GM21367 (cell line): ENCODE data around the gene HTD2.

Source experiments
- ATAC-seq: cut with Tn5 transposase; IDR thresholded peaks from one replicate; pipeline ENCODE4 v1.9.1; 2021; ENCODE audit not compliant: unreplicated experiment

Gene HTD2

DNA sequence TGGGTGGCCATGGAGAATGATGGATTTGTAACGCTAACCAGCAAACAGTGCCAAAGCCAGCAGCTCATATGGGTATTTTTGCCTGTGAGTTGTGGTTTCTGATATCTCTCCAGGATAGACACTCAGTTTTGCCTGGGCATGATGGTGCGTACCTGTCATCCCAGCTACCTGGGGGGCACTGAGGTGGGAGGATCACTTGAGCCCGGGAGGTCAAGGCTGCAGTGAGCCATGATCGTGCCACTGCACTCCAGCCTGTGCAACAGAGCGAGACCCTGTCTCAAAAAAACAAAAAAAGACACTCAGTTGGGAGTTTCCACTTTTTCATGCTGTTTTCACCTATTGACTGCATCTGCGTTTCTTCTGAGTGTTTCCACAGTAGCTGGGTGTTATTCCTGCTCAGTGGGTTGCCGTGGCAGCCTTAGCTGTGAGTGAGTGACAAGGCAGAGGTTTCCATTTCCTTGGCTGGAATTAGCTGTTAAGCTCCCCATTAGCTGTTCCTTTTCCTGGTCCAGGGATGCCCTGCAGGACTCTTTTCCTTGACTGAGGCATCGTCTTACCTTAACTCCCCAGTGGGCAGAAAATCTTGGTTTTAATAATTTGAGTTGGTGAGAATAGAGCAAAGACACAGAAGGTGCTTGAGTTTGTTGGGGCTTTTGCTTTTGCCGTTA lies 14.5 kb upstream of the HTD2 start:
- ATAC-seq: no peak

DNA sequence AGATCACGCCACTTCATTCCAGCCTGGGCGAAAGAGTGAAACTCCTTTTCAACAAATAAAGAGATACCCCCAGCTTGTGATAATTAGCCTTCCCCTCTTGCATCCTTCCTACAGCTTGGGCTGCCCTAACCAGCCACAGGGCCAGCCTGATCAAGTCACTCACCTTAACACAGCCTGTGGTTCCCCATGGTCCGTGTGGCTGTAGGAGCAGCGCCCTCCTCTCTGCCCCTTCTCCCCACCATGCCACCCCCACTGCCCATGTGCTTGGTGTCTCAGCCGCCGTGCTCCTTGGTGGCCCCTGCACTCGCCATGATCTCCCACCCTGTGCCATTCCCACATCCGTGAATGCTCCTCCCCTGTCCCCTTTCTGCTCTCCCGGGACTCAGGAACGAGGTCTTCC lies 13.5 kb upstream of the HTD2 start:
- no peak for ATAC-seq

DNA sequence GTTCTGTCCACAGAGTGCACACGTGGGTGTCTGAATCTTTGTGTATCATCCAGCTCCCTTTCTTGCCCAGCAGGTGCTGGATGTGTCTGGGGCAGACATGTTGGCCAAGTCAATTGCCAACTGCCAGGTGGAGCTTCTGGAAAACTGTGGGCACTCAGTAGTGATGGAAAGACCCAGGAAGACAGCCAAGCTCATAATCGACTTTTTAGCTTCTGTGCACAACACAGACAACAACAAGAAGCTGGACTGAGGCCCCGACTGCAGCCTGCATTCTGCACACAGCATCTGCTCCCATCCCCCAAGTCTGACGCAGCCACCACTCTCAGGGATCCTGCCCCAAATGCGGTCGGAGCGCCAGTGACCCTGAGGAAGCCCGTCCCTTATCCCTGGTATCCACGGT lies 12.8 kb upstream of the HTD2 start:
- ATAC-seq: no peak

DNA sequence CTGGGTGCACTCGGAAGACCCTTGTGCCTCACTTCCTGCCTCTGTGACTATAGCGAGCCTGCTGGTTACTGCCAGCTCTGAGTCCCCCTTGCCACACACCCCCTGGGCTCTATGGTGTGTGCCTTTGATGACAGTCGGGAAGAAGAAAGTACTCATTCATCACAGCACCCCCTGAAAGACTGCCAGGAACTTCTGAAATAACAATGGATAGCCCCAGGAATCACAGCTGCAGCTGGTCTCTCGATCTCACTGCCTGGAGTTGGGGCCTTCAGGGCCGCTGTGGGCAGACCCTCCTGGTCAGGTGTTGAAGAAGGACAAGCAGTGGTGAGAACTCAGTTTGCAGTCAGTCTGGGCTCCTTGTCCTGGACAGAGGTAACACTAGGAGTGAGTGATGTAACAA lies 10.1 kb upstream of the HTD2 start:
- ATAC-seq: no peak

DNA sequence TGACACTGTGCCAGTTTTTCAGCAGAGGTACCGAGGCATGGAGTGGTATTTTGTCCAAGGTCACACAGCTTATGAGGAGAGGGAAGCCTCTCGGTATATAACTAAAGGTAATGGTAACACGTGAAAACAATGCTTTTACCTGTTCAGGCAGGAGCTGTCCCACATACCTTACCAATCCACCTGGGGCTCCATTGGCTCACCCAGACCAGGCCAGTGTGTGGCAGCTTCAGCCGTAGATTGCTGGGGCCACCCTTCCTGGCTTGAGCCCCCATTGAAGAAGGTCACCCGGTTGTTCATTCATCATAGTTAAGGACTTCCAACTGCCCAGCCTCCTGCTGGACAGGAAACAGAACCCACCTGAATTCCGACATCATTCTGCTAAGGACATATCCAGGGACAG lies 9.5 kb upstream of the HTD2 start:
- ATAC-seq: no peak

DNA sequence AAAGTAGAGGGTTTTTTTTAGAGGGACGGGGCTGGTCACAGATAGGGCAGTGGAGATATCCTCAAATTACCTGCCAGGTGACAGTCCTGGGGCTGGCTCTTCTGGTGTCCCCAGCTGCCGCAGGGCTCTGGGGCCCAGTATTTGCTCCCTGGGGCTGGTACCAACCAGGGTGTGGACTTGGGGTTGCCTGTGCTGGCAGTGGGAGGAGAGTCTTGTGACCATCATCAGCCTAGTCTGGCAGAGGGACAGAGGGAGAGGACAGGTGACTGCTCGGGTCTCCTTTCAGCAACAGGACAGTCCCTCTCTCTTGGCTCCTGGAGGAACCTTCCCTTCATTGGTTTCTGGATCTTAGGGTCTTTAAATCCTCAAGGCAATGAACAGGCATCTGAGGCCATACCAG lies 8.1 kb upstream of the HTD2 start:
- no peak for ATAC-seq

DNA sequence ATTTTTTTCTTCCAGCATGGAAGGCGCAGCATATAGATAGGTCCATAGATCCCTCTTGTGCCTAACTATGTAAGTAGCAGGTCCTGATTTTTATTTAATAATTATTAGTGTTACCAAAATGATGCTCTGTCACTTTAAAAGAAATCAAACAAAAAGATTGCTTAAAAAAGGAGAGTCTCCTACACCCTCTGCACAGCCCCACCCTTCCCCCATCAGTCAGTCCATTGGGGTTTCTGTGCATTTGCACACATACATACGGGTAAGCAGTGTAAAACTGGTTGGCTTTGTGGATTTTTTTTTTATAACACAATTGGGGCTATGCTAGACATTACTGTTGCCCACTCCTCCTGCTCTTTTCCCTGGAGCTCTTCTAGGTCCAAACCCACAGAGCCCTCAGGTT lies 7.2 kb upstream of the HTD2 start:
- no peak for ATAC-seq

DNA sequence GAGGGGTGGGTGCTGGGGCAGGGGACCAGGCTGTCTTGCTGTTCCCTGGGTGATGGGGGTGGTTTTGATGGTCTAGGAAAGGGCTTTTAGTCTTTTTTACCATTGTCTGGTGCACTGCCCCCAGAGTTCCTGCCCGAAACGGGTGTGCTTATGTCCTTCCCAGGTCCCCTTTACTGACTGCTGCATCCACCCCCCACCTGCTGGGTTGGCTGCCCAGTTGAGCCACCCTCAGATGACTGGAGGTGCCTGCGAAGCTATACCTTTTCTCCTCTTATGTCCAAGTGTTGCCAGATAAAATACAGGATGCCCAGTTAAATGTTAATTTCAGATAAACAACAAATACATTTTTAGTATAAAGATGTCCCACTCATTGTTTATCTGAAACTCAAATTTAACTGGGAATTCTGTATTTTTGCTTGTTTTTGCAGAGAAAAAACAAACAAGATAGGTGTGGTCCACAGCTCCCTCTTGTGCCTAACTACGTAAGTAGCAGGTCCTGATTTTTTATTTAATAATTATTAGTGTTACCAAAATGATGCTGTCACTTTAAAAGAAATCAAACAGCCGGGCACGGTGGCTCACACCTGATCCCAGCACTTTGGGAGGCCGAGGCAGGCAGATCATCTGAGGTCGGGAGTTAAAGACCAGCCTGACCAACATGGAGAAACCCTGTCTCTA lies 6.3 kb upstream of the HTD2 start:
- no peak for ATAC-seq

DNA sequence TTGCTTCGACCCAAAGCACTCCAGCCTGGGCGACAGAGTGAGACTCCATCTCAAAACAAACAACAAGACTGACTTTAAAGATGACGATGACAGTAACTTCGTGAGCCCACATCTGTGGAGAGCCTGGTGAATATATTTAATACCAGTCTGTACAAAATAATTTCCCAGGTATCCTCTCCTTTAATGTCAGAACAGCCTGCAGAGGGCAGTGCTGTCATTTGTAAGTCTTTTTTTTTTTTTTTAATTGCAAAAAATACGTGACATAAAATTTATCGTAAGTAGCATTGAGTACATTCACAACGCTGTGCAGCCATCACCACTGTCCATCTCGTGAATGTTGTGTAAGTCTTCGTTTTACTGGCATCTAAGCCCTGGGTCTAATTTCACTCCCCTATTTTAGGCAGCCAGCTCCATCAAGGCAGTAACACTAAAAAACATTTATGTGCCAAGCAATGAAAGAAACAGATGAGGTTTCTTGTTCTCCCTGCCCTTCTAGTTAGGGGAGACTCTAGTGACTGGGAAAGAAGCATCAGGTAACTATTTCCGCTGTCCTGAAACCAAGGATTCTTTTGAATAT lies 1.4 kb downstream of the HTD2 start:
- no peak for ATAC-seq

DNA sequence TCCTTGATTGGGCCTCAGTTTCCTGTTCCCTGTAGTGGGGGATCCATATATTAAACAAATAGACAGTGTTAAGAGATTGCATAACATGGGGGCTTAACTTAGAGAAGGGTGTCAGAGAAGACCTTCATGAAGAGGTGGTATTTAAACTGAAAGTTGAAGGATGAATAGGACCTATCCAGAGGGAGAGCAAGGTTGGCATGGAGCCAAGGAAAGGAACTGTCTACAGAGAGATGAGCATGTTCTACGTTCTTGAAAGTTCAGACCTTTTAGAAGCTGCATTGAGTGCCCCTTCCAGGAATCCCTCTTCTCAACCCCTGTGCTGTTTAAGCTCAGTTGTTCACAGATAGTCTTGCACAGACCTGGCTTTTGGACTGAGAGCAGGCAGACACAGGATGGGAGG lies 2.4 kb downstream of the HTD2 start:
- ATAC-seq: no peak

DNA sequence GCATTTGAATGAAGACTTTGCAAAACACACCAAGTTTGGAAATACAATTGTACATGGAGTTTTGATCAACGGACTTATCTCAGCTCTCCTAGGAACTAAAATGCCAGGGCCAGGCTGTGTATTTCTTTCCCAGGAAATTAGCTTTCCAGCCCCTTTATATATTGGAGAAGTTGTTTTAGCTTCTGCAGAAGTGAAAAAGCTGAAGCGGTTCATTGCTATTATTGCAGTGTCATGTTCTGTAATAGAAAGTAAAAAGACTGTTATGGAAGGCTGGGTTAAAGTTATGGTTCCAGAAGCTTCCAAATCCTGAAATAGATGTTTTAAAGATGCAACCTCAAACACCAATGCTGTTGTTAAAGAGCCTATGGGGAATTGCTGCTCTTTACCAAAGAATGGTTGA lies 11.5 kb downstream of the HTD2 start:
- ATAC-seq: no peak

DNA sequence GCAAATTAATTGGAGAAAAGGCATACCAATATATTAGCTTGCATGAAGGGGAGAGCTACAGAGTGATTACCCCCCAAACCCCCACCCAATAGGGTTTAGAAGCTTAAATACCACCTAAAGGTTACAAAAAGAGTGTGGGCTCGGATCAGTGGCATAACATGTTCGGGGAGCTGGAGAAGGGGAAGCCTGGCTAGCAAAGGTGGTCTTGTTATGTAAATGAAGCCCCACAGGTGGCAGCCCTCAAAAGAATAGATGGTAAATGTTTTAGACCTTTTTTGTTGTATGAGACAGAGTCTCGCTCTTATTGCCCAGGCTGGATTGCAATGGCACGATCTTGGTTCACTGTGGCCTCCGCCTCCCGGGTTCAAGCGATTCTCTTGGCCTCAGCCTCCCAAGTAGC lies 15.5 kb downstream of the HTD2 start:
- ATAC-seq: no peak

DNA sequence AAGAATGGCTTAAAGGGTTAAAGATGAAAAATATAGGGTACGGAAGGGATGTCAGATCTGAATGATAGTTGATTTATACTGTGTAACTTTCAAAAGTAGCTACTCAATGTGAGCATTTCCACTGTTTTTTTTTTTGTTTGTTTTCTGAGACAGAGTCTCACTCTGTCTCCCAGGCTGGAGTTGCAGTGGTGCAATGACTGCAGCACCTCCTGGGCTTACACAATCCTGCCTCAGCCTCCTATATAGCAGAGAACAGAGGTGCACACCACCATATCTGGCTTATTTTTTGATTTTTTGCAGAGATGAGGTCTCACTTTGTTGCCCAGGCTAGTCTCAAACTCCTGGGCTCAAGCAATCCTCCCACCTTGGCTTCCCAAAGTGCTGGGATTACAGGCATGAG lies 16.5 kb downstream of the HTD2 start:
- ATAC-seq: no peak

DNA sequence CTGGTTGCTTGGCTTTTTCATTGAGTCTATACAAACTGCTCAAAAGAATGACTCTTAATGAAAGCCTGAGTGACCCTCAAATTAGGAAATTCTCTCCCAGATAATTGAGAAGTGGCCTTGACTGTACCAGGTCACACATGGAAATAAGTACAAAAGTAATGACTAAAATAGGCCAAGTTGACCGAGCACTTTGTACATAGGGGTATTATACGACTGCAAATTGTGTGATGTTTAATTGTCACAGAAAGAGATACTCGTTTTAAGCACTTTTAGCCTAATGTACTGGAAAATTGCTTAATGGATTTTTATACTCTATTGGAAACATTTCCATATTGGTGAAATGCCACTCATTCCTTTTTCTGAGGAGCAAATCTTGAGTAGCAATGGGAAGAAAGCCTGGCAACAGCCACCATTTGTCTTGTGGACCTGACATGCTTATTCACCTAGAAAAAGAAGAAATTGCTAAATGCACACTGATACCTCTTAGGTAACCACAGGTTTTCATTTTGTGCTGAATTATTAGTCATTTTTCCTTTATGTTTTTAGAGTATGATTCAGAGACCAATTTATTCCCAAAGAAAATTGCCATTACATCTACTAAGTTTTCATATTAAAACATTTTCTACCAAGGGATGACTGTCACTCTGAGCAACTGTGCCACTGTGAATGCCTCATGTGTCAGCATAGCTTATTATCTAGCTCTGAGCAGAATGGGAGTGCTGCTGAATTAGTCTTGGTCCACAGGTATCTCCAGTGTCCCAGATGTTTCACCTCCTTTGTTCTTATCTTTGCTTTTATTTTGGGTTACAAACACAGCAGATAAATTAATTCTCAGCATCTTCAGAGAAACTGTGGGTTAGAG lies 17.4 kb downstream of the HTD2 start:
- ATAC-seq: no peak

DNA sequence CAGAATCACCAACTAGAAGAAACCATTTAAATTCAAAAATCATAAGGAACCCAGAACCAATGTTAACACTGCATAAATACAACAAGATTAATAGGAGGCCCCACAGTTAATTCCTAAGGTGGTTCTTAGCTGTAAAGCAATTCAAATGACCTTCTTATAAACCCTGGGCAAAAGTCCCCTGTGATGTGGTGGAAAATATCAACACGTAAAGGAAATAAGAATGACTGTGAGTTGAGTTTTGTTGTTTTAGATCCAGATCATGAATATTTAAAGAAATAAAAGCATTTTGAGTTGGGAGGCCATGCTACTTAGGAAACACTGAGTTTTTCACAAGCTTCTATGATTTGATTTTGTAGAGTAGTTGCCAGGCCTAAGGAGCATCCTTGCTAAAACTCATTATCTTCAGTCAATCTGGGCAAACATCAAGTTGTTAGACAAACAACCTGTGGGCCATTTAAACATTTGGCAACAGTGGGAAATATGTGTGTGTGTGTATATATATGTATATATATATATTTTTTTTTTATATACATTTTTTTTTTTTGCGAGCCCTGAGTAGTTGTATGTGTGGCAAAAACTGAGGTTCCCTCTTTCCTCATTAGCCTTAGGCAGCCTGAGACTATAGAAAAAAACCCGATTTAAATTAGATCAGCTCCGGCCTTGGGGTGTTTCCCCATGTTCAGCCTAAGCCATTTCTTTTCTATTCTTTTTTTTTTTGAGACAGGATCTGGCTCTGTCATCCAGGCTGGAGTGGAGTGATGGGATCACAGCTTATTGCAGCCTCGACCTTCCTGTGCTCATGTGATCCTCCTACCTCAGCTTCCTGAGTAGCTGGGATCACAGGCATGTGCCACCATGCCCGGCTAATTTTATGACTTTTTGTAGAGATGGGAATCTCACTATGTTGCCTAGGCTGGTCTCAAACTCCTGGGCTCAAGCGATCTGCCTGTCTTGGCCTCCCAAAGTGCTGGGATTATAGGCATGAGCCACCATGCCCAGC lies 18.4 kb downstream of the HTD2 start:
- ATAC-seq: no peak

DNA sequence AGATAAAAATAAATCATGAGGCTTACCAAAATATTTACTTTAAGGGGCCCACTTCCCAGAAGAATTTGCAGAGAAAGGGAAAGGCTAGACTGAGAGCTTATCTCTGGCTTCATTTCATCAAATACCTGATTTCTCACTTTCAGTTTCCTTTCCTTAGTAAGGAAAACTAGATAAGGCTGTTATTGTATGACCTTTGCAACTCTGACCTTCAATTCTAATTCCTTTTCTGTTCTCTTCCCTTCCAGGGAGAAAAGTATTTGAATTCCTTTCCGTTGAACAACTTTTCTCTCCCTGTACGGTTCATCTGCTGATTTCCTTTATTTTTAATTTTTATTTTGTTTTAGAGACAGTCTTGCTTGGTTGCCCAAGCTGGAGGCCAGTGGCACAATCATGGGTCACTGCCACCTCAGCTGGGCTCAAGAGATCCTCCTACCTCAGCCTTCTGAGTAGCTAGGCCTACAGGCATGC lies 19.2 kb downstream of the HTD2 start:
- no peak for ATAC-seq

DNA sequence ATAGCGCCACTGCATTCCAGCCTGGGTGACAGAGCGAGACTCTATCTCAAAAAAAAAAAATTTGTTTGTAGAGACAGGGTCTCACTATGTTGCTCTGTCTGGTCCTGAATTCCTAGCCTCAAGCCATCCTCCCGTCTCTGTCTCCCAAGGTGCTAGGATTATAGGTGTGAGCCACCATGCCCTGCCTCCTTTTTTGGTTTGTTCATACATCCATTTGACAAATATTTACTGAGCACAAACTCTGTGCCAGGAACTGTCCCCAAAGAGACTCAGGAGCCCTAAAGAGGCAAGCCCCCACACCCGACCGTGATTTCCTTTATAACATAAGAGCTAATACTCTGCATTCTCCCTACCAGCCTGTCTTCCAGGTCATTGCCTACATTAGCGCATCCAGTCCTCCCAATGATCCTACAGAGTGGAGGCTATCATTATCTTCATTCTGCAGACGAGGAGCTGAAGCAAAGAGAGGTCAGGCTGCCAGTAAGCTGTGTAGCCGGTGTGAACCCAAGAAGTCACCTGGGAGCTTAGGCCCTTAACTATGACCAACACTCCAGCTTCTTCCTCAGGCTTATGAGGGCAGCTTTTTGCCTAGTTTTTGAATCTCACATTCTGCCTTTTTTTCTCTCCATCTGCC lies 20.1 kb downstream of the HTD2 start:
- ATAC-seq: no peak

DNA sequence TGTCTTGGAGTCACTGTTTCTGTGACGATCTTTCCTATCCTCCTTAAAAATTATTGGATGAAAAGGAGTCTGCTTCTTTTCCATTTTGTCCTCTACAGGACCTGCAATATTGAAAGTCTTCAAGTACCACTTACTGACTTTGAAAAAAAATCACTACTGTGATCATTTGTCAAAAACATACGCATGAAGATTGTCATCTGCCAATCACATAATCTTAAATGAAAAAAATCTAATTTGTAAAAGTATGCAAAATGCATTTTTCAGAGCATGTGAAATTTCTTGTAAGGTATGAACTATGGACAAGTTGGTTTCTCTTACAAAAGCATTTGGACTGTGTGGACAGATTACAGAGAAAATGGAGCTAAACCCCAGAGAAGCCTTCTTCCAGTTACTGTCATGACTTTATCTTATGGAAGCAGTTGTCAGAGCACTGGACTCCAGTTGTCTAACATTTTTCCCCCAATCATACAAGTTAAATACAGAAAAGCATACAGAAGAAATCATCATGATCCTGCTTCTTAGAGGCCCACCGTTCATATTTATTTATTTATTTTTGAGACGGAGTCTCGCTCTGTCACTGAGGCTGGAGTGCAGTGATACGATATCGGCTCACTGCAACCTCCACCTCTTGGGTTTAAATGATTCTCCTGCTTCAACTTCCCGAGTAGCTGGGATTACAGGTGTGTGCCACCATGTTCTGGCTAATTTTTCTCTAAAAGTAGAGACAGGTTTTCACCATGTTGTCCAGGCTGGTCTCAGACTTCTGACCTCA lies 23.0 kb downstream of the HTD2 start:
- ATAC-seq: no peak

DNA sequence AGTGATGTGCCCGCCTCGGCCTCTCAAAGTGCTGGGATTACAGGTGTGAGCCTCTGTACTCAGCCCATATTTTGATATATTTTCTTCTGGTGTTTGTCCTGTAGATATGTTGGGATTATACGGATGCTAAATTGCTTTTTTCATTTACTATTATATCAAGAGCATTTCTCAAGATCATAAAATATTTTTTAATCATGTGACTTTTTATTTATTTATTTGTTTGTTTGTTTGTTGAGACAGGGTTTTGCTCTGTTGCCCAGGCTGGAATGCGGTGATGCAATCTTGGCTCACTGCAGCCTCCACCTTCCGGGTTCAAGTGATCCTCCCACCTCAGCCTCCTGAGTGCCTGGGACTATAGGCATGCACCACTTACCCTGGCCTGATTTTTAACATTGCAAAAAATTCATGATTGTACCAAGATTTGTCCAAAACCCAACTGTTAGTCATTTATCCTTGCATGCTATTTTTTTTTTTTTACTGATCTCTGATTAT lies 23.6 kb downstream of the HTD2 start:
- no peak for ATAC-seq
